PC-3 (cell line): ENCODE results near the gene RHEX. TPM values are rescaled to one million over a fixed set of nuclear protein-coding genes. Genes with fewer than 3 reads are reported as not detected.

Experiments
- ATAC-seq: fragments of 200-7000 bp; cut with Tn5 transposase; 2 replicates; pipeline ENCODE4 v1.9.1; 2020; ENCODE audit warnings: mild to moderate bottlenecking, moderate library complexity
- BruUV-seq: library from RNA; stranded (reverse); fragments of 400-500 nt; replicated peaks from 2 replicates; lab custom pipeline; 2021; lab: Mats Ljungman, UMichigan
- CTCF ChIA-PET: fragments of 300-600 bp; sonication (Branson Sonifier 250); formaldehyde crosslinking; loops from one replicate; lab custom pipeline; 2022; ENCODE audit warnings: antibody characterized with exemption; lab: Charles Lee
- POLR2A ChIA-PET: fragments of 300-600 bp; sonication (Branson Sonifier 250); formaldehyde crosslinking; loops from one replicate; lab custom pipeline; 2022; ENCODE audit warnings: antibody characterized with exemption; ENCODE audit not compliant: unreplicated experiment; lab: Charles Lee
- DNase-seq: peaks from one replicate; pipeline ENCODE4 v3.0.0-alpha.2; 2015
- H2AFZ ChIP-seq: fragments of 300-600 bp; sonication (generic); 2 replicates; pipeline ENCODE4 v1.6.0; 2016; ENCODE audit warnings: antibody characterized with exemption, low read length
- H3F3A ChIP-seq: fragments of 300-600 bp; sonication (generic); one replicate; pipeline ENCODE4 v1.6.0; 2017; ENCODE audit warnings: antibody characterized with exemption, low read length, control low read depth, mild to moderate bottlenecking; ENCODE audit not compliant: unreplicated experiment
- H3K27ac ChIP-seq: fragments of 300-600 bp; sonication (generic); 2 replicates; pipeline ENCODE4 v1.5.1; 2016; ENCODE audit warnings: mild to moderate bottlenecking, low read length
- H3K27me3 ChIP-seq: fragments of 300-600 bp; sonication (generic); 2 replicates; pipeline ENCODE4 v1.6.1; 2016; ENCODE audit warnings: low read length, mixed read lengths
- H3K36me3 ChIP-seq: fragments of 300-600 bp; sonication (generic); 2 replicates; pipeline ENCODE4 v1.6.1; 2016; ENCODE audit warnings: low read depth, mixed run types, low read length, mixed read lengths
- H3K4me1 ChIP-seq: fragments of 300-600 bp; sonication (generic); 2 replicates; pipeline ENCODE4 v1.5.1; 2016; ENCODE audit warnings: low read length; ENCODE audit not compliant: insufficient read depth
- H3K4me2 ChIP-seq: fragments of 300-600 bp; sonication (generic); 2 replicates; pipeline ENCODE4 v1.6.0; 2016; ENCODE audit warnings: low read length
- H3K4me3 ChIP-seq: fragments of 300-600 bp; sonication (generic); 2 replicates; pipeline ENCODE4 v1.5.1; 2016; ENCODE audit warnings: mild to moderate bottlenecking, low read length, mixed read lengths
- H3K79me2 ChIP-seq: fragments of 300-600 bp; sonication (generic); 2 replicates; pipeline ENCODE4 v1.6.1; 2017; ENCODE audit warnings: low read length, mixed read lengths
- H3K9ac ChIP-seq: fragments of 300-600 bp; sonication (generic); 2 replicates; pipeline ENCODE4 v1.6.0; 2016; ENCODE audit warnings: mild to moderate bottlenecking, low read length
- H3K9me2 ChIP-seq: fragments of 300-600 bp; sonication (generic); replicated peaks from 2 replicates; pipeline ENCODE4 v1.6.1; 2016; ENCODE audit warnings: mixed run types, low read length, mixed read lengths
- H3K9me3 ChIP-seq: fragments of 300-600 bp; sonication (generic); 2 replicates; pipeline ENCODE4 v1.6.1; 2016; ENCODE audit warnings: low read length, mixed read lengths
- H4K20me1 ChIP-seq: fragments of 300-600 bp; sonication (generic); 2 replicates; pipeline ENCODE4 v1.6.1; 2016; ENCODE audit warnings: low read length, mixed read lengths
- CTCF ChIP-seq: fragments of 300-600 bp; sonication (generic); conservative IDR thresholded peaks from 2 replicates; pipeline ENCODE4 v1.5.1; 2017; ENCODE audit warnings: antibody characterized with exemption, low read depth, mild to moderate bottlenecking, low read length
- EZH2 ChIP-seq: fragments of 300-600 bp; sonication (generic); IDR thresholded peaks from one replicate; pipeline ENCODE4 v1.6.1; 2017; ENCODE audit warnings: antibody characterized with exemption, mild to moderate bottlenecking, low read length; ENCODE audit not compliant: unreplicated experiment
- EZH2phosphoT487 ChIP-seq: fragments of 300-600 bp; sonication (generic); IDR thresholded peaks from 2 replicates; pipeline ENCODE4 v1.6.1; 2018; ENCODE audit warnings: mild to moderate bottlenecking, antibody characterized with exemption, low read length, borderline replicate concordance
- intact Hi-C: fragments of 100-400 bp; cut with micrococcal nuclease; formaldehyde crosslinking; loops from 2 replicates; pipeline ENCODE4 v1.9.0; 2023
- total RNA-seq: library from RNA; depleted of rRNA; stranded (reverse); fragments of >200 nt; gene quantifications from 2 replicates; pipeline ENCODE4 v1.2.3, GENCODE V29; 2014

The RHEX gene
- total RNA-seq, 1 experiment from 2014 or later: not detected

- TF ChIP-seq CTCF (no peak), EZH2phosphoT487 (no peak), EZH2 (no peak)
- H3K9ac ChIP-seq: no peak overlapping the region
- no peaks in the 10 kb centered on the region for H4K20me1 ChIP-seq
- no peaks in the 10 kb centered on the region for H3K9me3 ChIP-seq
- H3K4me1 ChIP-seq: no peaks in the 10 kb centered on the region
- no peak overlapping the region for H3K4me2 ChIP-seq
- H3K27me3 ChIP-seq: peaks cover 86% of the 10 kb centered on the region
- no TSS peak for BruUV-seq
- DNase-seq: no peak
- no peak overlapping the region for H3K4me3 ChIP-seq
- H3F3A ChIP-seq: no peaks in the 10 kb centered on the region
- H3K36me3 ChIP-seq: no peaks in the 10 kb centered on the region
- no peaks in the 10 kb centered on the region for H3K79me2 ChIP-seq
- ChIA-PET CTCF (no interaction called here), POLR2A (interaction anchor here (0.6 kb wide), 1 partner anchor 92 kb away, joined by 3 read pairs; no protein-coding TSS in a partner anchor)
- no peak overlapping the region for H3K27ac ChIP-seq
- intact Hi-C loops: no loop called here
- ATAC-seq: no peak
- H3K9me2 ChIP-seq: no peaks in the 10 kb centered on the region
- no peak overlapping the region for H2AFZ ChIP-seq
Observed at GRCh38 chr1:206082831-206083695, 30.1 kb downstream of the RHEX start.

DNA sequence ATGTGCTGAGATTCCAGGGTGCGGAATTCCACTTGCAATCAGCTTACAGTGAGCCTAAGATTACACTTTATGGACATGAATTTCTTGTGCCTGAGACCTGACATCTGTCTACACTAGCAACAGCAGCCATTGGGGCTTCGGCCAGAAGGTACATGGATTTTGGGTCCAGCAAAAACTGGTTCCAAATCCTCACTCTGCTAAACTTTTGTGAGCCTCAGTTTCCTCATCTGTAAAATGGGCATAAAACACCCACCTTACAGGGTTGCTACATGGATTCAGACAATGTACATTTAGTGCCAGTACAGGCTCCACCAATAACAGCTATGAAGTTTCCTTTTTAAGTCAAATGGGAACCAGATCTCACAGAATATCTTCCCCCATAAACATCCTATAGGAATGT is 30.8 kb downstream of the RHEX start:
- DNase-seq (no peak), ATAC-seq (no peak)
- Histone ChIP-seq H3K4me2 (no peak overlapping the region), H3K27ac (no peak overlapping the region), H3F3A (no peaks in the 10 kb centered on the region), H3K9ac (no peak overlapping the region), H3K36me3 (no peaks in the 10 kb centered on the region), H3K9me2 (no peaks in the 10 kb centered on the region), H3K27me3 (peaks cover 90% of the 10 kb centered on the region), H3K4me1 (no peaks in the 10 kb centered on the region), H3K4me3 (no peak overlapping the region), H3K9me3 (no peaks in the 10 kb centered on the region), H4K20me1 (no peaks in the 10 kb centered on the region), H2AFZ (no peak overlapping the region), H3K79me2 (no peaks in the 10 kb centered on the region)
- BruUV-seq: no TSS peak
- ChIA-PET CTCF (no interaction called here), POLR2A (no interaction called here)
- TF ChIP-seq EZH2phosphoT487 (no peak), EZH2 (no peak), CTCF (no peak)
- intact Hi-C loops: no loop called here

- H3K9me2 ChIP-seq: no peaks in the 10 kb centered on the region
- H3K4me2 ChIP-seq: no peak overlapping the region
- no peaks in the 10 kb centered on the region for H3F3A ChIP-seq
- no peak for ATAC-seq
- no peak overlapping the region for H3K9ac ChIP-seq
- H2AFZ ChIP-seq: no peak overlapping the region
- intact Hi-C loops: no loop called here
- H3K27ac ChIP-seq: no peak overlapping the region
- no peak for DNase-seq
- no peaks in the 10 kb centered on the region for H4K20me1 ChIP-seq
- H3K79me2 ChIP-seq: no peaks in the 10 kb centered on the region
- H3K9me3 ChIP-seq: no peaks in the 10 kb centered on the region
- H3K36me3 ChIP-seq: no peaks in the 10 kb centered on the region
- ChIA-PET CTCF (no interaction called here), POLR2A (no interaction called here)
- TF ChIP-seq EZH2 (no peak), EZH2phosphoT487 (no peak), CTCF (no peak)
- H3K4me3 ChIP-seq: no peak overlapping the region
- H3K4me1 ChIP-seq: no peaks in the 10 kb centered on the region
- peaks cover 78% of the 10 kb centered on the region for H3K27me3 ChIP-seq
- BruUV-seq: no TSS peak
Observed at GRCh38 chr1:206087091-206087490, 34.1 kb downstream of the RHEX start.
